HG02981 (cell line): ENCODE results near the gene IZUMO2.
"Not testable (repeated sequence)": the region's sequence is repeated elsewhere in the genome, so short reads cannot be mapped to it uniquely, and the experiment has no call there.

ENCODE experiments used
- ATAC-seq: cut with Tn5 transposase; IDR thresholded peaks from one replicate; pipeline ENCODE4 v1.9.1; 2021; ENCODE audit warnings: mild to moderate bottlenecking, moderate library complexity; ENCODE audit not compliant: unreplicated experiment

Gene IZUMO2

GRCh38 chr19:50140118-50140845 lies 22.8 kb downstream of the IZUMO2 start:
- not testable (repeated sequence) for ATAC-seq

- ATAC-seq = not testable (repeated sequence)
Observed at GRCh38 chr19:50136603-50137365, 26.3 kb downstream of the IZUMO2 start.

GRCh38 chr19:50135856-50136602 lies 27.1 kb downstream of the IZUMO2 start:
- not testable (repeated sequence) for ATAC-seq

GRCh38 chr19:50134777-50135719 lies 28.0 kb downstream of the IZUMO2 start:
- ATAC-seq = not testable (repeated sequence)

- not testable (repeated sequence) for ATAC-seq
Observed at GRCh38 chr19:50133518-50134492, 29.3 kb downstream of the IZUMO2 start.

- not testable (repeated sequence) for ATAC-seq
Observed at GRCh38 chr19:50104012-50104411, 59.1 kb downstream of the IZUMO2 start.

GRCh38 chr19:50103405-50103804 lies 59.7 kb downstream of the IZUMO2 start:
- ATAC-seq = not testable (repeated sequence)
